ENCODE data around the gene SLC4A1AP. TPM values are rescaled to one million over a fixed set of nuclear protein-coding genes. Genes with fewer than 3 reads are reported as not detected.
A peak's percentile ranks its signal among the peaks of the same experiment; 100 is the strongest.

Gene SLC4A1AP
- total RNA-seq (2021) (29.7 and 30.4 TPM in 2 replicates), Bru-seq, nascent RNA (percentile 71 among the genes with signal in this experiment), BruChase-seq, experiment 1, labeled RNA remaining after a 2-hour chase (percentile 75 among the genes with signal in this experiment), BruChase-seq, experiment 2, labeled RNA remaining after a 6-hour chase (percentile 79 among the genes with signal in this experiment)
- long read RNA-seq, transcript SLC4A1AP-201 (14 exons, 2,959 nt): major isoform, 115 of 126 reads
- long read RNA-seq, partial matches to known transcripts: 5 of 126 reads
- long read RNA-seq, other reads (novel, unspliced or antisense): 5 of 126 reads

DNA sequence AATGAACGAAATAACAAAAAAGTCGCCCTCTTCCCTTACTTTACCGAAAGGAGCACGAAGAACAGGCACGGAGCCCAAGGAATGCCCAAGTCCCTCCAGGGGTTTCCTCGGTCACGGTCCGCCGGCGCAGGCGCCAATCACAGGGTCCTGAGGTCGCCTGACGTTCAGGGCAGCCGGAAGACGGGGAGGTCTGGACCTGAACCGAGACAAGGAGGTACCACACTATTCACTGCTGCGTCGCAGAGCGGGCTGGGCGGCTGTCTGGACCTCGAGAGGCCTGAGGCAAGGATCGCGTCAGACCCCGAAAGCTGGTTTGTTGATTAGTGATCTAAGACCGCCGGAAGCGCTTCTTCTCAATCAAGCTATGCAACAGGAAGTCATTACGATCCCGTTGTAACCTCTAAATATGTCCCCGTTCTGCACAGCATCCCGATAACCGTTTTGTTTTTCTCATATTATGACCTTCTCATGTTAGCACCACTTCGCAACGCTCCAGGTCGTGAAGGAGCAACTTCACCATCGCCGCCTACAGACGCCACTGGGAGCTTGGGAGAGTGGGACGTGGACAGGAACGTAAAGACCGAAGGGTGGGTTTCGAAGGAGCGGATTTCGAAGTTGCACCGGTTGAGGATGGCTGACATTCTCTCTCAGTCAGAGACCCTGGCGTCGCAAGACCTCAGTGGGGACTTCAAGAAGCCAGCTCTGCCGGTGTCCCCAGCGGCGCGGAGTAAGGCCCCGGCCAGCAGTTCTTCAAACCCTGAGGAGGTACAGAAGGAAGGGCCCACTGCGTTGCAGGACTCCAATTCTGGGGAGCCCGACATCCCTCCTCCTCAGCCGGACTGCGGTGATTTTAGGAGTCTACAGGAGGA lies at the start of gene SLC4A1AP, which contains the start of gene SUPT7L:
TSS of gene SLC4A1AP (plus strand) at position 605 of the 869 bp plus-strand sequence. CDS start at position 631, 26 bp downstream.
TSS of gene SUPT7L (minus strand) at position 330 of the 869 bp plus-strand sequence. CDS start 1,422 bp downstream, outside the sequence.
- no TSS peak for BruUV-seq (replicated peaks)
- H3K36me3 ChIP-seq (ENCODE audit: insufficient read depth, low read length, poor library complexity, severe bottlenecking): peaks cover 48% of the 10 kb centered on the region
- no peaks in the 10 kb centered on the region for H3K27me3 ChIP-seq (replicated peaks; ENCODE audit: insufficient read depth, low read depth, low read length, poor library complexity)
- DNase-seq (ENCODE audit: low spot score): peak; percentile 88
- peak within 1 kb of the TSS; percentile 82 for H3K4me3 ChIP-seq (ENCODE audit: low read depth, low read length, poor library complexity, severe bottlenecking)
- peak within 1 kb of the TSS; percentile 93 for H3K27ac ChIP-seq (ENCODE audit: low read depth, low read length, poor library complexity, severe bottlenecking)
- intact Hi-C loops (cut with micrococcal nuclease; ENCODE audit: unreplicated experiment): loop anchor here (10.0 kb wide), 1 partner anchor 259 kb away; the partner anchor contains the start of gene PPM1G
- ChIA-PET POLR2A (ENCODE audit: low non-redundant PET) (interaction anchor here (0.5 to 0.6 kb wide), 2 partner anchors 115 to 616 kb away, joined by 4 to 8 read pairs; no protein-coding TSS in a partner anchor), CTCF (interaction anchor here (0.6 kb wide), 1 partner anchor 19 kb away, joined by 3 read pairs; no protein-coding TSS in a partner anchor)
- peaks cover 20% of the 10 kb centered on the region for H3K4me1 ChIP-seq (ENCODE audit: insufficient read depth, low read length, poor library complexity, severe bottlenecking)
- TF ChIP-seq EZH2 (IDR thresholded peaks at IDR 0.05; ENCODE audit: borderline replicate concordance, low read depth, low read length, poor library complexity, severe bottlenecking) (no peak), CTCF (conservative IDR thresholded peaks at IDR 0.05; ENCODE audit: low read depth, low read length) (no peak; the same call in 1 of the 2 replicates)
- H3K9me3 ChIP-seq (ENCODE audit: low read depth, low read length, poor library complexity, severe bottlenecking): no peaks in the 10 kb centered on the region

- no peak for DNase-seq (ENCODE audit: low spot score)
- CTCF ChIA-PET: no interaction called here
These were observed 49.7 kb upstream of the SLC4A1AP start for GRCh38 chr2:27613985-27614384.

More at GRCh38 chr2:27613985-27614384, 49.7 kb upstream of the SLC4A1AP start:
- Histone ChIP-seq H3K4me3 (ENCODE audit: low read depth, low read length, poor library complexity, severe bottlenecking) (no peak overlapping the region), H3K27ac (ENCODE audit: low read depth, low read length, poor library complexity, severe bottlenecking) (no peak overlapping the region), H3K4me1 (ENCODE audit: insufficient read depth, low read length, poor library complexity, severe bottlenecking) (no peaks in the 10 kb centered on the region), H3K9me3 (ENCODE audit: low read depth, low read length, poor library complexity, severe bottlenecking) (no peaks in the 10 kb centered on the region), H3K27me3 (replicated peaks; ENCODE audit: insufficient read depth, low read depth, low read length, poor library complexity) (no peaks in the 10 kb centered on the region), H3K36me3 (ENCODE audit: insufficient read depth, low read length, poor library complexity, severe bottlenecking) (peaks cover 53% of the 10 kb centered on the region)
- no peak for TF ChIP-seq EZH2 (IDR thresholded peaks at IDR 0.05; ENCODE audit: borderline replicate concordance, low read depth, low read length, poor library complexity, severe bottlenecking)
- TF ChIP-seq CTCF (conservative IDR thresholded peaks at IDR 0.05; ENCODE audit: low read depth, low read length): no peak
- POLR2A ChIA-PET (ENCODE audit: low non-redundant PET): no interaction called here
- BruUV-seq (replicated peaks): no TSS peak
- intact Hi-C loops (cut with micrococcal nuclease; ENCODE audit: unreplicated experiment): no loop called here

Data from A673 (cell line).